ENCODE data around the gene CRB2.

- TF ChIP-seq EZH2 (optimal IDR thresholded peaks at IDR 0.05; ENCODE audit: low read depth, low read length) (no peak), CTCF (IDR thresholded peaks at IDR 0.05; ENCODE audit: low read length) (no peak), EZH2phosphoT487 (IDR thresholded peaks at IDR 0.05; ENCODE audit: low read length) (no peak)
Observed at GRCh38 chr9:123395689-123396511, 39.9 kb downstream of the CRB2 start.

All from MM.1S (cell line).